Ramos (cell line): ENCODE results near the gene MCM7.

Source experiments
- in situ Hi-C: fragments of 300-500 bp; cut with MboI; formaldehyde crosslinking; loops from one replicate; pipeline ENCODE4 v1.14.3; 2022; ENCODE audit warnings: low sequenced_read_pairs; ENCODE audit not compliant: unreplicated experiment

The MCM7 gene

DNA sequence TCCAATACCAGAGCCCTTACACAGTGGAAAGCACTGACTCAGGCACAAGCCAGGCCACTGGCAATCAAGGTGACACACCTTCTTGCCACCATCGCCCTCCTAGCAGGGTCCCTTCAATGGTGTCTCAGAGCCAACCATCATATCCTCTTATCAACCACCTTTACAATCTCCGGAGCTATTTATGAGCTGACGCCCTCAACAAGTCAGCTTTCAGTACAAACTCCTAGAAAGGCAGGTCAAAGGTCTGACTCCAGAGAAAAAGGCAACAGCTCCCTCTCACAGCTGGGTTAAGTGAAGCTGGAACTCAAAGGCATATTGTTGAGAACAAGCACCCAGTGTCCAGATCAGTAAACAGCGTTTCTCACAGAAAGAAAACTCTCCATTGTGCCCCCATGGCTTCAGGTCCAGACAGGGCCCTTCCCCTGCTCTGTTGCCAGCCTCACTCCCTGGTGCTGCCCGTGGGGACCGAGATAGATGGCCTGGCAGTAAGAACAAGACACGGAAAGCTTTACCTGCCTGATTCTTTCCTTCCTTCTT, 22.1 kb downstream of the MCM7 start:
- in situ Hi-C loops = no loop called here

DNA sequence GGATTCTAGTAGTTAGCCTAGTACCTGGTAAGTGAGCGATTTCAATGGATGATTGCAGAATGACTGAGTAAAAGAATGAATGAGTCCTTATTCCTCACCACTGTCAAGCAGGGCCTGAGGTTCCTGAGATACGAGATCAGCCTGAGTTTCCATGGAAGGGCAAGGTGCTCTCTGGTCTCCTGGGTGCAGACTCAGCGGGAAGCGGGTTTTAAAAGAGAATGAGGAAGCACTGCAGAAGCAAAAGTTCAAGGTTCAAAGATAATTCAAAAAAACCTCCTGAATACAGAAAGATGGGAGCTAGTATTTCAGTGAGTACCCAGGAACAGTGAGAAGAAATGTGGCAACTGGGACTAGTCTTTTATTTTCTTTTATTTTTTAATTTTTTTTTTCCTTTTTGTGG, 24.0 kb downstream of the MCM7 start:
- in situ Hi-C loops = no loop called here

DNA sequence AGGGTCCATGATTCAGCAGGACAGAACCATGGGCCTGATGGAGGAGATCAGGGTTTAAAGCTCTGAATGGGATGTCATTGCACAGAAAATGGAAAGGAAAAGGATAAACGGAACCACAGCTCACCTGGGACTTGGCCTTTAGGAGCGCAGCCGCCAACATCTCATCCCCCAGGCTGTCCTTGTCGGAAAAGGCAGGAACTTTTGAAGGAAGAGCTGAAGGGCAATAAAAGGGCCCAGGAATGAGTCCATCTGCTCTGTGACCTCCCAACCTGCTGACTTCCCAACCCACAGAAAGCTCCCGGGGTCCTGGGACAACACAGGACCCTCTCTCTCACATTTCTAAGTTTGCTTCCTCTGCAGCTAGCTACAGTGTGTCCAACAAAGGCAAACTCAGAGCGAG, 25.8 kb downstream of the MCM7 start:
- in situ Hi-C loops = no loop called here

DNA sequence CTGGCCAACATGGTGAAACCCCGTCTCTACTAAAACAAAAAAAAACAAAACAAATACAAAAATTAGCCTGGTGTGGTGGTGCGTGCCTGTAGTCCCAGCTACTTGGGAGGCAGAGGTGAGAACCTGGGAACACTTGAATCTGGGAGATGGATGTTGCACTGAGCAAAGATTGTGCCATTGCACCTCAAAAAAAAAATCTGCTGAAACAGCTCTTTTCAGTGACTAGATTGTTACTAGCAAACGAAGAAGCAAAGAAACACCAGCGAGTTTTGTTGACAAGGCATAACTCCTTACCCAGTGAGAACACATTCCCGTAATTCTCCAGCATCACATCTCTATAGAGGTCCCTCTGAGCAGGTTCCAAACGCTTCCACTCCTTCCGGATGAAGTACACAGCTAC, 26.4 kb downstream of the MCM7 start:
- in situ Hi-C loops = no loop called here

DNA sequence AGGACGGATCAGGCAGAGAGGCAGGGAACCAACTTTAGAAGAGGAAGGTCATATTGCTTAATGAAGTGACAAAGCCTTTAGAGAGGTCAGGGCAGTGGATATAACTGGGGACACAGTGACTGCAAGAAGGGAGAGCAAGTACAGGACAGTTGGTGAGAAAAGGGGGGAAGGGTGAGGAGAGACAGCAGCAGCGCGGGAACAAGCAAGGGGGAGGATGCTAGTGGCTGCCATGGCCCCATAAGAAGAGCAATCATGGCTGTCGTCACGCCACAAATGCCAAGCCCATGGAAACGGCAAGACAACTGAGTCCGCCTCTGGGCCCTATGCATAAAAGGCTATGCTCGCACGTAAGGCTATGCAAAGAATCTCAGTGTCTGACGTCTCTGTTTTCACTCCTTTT, 28.7 kb downstream of the MCM7 start:
- in situ Hi-C loops = no loop called here

DNA sequence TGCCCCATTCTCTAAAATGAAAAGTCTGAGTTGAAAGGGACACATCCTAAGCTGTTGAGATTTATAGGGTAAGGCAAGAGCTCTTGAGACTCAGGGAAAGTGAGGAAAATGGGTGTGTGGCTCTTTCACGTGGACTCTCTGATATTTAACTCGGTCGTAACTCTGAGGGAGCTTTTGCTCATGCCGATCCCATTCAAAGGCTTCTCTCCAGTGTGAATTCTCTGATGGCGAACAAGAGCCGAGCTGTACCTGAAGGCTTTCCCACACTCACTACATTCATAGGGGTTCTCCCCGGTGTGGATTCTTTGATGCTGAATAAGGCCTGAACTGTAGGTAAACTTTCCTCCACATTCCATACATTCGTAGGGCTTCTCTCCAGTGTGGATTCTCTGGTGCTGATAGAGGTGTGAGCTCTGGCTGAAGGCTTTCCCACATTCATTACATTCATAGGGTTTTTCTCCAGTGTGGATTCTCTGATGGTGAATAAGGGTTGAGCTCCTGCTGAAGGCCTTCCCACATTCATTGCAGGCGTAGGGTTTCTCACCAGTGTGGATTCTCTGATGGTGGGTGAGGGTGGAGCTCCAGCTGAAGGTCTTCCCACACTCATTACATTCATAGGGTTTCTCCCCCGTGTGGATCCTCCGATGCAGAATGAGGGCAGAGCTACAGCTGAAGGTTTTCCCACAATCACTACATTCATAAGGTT, 30.0 kb downstream of the MCM7 start:
- in situ Hi-C loops = no loop called here

DNA sequence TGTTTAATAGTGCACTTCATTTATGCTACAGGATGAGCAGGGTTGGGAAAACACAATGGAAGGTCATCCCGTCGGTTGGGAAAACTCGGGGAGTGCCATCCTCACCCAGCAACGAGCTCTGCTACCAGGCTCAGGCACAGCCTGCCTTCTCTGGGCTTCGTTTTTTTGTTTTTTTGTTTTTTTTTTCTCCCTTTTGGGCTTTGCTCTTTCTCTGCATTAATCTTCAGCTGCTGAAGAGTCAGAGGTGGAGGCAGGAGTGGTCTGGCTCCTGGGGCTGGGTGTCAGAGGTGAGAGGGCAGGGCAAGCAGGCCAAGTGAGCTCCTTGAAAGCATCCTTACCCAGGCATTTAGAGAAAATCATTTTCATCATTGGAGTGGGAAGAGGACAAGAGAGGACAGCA, 31.2 kb downstream of the MCM7 start:
- in situ Hi-C loops = no loop called here

DNA sequence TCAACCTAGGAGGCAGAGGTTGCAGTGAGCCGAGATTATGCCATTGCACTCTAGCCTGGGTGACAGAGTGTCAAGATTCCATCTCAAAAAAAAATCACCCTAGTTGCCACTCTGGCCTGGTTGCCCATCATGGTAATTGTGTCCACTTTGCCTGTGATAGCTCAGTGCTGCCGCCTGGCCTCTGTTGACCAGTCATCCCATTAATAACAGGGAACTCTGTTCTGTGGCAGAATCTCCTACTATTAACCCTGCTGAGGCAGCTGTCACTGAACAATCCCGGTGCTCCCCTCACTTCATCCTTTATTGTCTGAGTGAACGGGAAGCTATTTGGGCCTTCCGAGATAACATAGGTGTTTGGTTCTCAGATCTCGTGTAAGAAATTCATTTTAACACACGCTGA, 34.2 kb downstream of the MCM7 start:
- in situ Hi-C loops = no loop called here

DNA sequence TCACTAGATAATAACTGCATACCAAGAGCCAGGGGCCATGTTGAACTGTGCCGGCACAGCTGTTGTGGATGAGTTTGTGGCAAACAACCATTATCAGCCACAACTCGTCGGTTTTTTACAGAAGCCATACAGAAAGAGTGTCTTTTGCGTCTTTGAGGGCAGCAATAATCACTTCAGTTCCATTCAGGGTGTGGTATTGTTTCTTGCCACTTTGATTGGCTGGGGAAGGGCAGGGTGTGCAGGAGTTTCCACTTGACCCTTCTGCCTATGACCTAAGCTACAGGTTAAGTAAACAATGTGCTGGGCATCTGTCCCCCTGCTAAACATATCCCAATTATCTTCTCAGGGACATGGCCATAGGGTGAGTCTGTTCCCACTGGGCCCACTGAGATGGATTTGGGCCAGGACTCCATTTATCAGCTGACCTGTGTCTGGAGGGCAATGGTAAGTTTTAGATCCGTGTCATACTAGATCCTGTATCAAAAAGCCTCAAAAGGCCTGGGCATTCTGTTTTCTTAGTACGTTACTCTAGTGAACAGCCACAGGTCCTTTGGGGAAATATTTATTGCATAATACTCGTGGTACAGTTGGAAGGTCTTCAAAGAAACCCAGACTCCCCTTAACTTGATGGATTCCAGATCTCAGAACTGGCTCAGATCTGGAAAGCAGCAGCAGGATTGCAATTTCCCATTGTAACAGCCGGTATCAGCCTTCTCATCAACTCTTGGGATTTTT, 35.6 kb downstream of the MCM7 start:
- in situ Hi-C loops = no loop called here

DNA sequence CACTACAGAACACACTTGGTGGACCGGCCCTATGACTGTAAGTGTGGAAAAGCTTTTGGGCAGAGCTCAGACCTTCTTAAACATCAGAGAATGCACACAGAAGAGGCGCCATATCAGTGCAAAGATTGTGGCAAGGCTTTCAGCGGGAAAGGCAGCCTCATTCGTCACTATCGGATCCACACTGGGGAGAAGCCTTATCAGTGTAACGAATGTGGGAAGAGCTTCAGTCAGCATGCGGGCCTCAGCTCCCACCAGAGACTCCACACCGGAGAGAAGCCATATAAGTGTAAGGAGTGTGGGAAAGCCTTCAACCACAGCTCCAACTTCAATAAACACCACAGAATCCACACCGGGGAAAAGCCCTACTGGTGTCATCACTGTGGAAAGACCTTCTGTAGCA, 37.0 kb downstream of the MCM7 start:
- in situ Hi-C loops = no loop called here

DNA sequence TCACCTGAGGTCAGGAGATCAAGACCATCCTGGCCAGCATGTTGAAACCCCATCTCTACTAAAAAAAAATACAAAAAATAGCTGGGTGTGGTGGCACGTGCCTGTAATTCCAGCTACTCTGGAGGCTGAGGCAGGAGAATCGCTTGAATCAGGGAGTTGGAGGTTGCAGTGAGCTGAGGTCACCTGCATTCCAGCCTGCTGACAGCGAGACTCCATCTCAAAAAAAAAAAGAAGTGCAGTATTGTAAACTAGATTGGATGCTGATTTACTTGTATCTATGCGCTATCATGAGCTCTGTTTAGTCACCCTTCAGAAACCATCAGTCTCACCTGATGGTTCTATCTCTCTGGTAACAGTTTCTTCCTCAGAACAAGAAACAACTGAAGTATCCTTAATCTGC, 37.8 kb downstream of the MCM7 start:
- in situ Hi-C loops = no loop called here

DNA sequence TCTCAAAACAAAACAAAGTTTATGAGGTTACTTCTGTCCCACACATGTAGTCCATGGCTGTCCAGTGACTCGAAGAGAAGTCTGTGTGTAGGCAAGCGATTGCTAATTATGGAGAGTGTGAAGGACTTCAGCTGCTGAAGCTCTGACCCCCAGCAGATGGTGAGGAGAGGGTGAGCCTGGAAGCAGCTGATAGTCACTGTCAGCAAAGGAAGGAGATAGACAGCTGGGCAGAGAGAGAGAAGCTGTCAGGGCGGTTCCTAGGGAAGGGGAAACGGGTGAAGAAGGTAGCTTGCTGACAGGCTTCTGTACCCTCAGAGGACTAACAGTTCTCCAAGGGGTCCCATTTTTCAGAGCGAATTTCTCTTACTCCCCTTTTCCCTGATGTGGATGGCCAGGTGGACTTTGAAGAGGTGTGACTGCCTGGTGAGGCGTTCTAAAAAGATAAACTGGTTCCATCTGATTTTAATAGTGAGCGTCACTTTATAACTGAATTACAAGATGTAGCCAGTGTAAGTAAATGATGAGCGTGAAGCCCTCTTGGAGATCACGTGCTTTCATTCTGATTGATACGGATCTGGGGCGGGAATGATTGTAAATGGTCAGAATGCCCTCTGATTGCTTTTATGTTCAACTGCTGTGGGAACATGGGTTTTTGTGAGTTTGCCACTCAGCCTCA, 39.5 kb downstream of the MCM7 start:
- in situ Hi-C loops = no loop called here

DNA sequence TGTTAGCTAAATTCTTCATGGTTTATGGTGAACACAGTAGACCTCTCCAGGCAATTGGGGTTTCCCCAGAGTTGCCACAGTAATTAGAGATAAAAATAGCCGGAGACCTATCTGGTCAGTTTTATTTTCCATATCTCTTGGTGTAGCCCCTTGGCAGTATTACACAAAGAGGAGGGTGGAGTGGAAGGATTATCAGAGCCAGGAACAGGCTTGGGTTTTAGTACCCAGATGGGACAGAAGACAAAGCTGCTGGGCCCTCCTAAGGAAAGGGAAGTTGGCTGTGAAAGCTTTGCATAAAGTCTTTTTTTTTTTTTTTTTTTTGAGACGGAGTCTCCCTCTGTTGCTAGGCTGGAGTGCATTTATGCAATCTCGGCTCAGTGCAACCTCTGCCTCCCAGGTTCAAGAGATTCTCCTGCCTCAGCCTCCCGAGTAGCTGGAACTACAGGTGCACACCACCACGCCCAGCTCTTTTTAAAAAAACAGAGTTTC, 41.9 kb downstream of the MCM7 start:
- in situ Hi-C loops = loop anchor here (10.0 kb wide), 1 partner anchor 144 kb away; the partner anchor contains the start of gene TRIM4

DNA sequence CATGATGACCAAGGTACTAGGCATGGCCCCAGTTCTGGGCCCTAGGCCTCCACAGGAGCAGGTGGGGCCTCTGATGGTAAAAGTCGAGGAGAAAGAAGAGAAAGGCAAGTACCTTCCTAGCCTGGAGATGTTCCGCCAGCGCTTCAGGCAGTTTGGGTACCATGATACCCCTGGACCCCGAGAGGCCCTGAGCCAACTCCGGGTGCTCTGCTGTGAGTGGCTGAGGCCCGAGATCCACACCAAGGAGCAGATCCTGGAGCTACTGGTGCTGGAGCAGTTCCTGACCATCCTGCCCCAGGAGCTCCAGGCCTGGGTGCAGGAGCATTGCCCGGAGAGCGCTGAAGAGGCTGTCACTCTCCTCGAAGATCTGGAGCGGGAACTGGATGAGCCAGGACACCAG, 44.2 kb downstream of the MCM7 start:
- in situ Hi-C loops = loop anchor here (10.0 kb wide), 1 partner anchor 142 kb away; the partner anchor contains the start of gene TRIM4

DNA sequence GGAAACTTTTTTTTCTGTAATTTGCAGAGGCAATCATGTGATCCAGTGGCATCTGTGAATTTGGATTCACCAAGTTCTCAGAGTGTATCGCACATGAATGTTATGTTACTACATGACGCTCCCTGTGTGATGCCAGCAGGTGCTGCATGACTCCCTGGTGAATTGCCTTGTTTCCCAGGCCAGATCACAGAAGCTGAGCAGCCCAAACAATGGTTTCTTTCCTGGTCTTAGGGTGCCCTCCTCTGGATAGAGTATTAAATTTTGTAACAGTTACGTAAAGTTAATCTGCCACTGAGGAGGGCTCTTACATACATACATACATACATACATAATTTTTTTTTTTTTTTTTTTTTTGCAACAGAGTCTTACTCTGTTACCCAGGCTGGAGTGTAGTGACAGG, 48.0 kb downstream of the MCM7 start:
- in situ Hi-C loops = loop anchor here (10.0 kb wide), 1 partner anchor 138 kb away; the partner anchor contains the start of gene TRIM4

DNA sequence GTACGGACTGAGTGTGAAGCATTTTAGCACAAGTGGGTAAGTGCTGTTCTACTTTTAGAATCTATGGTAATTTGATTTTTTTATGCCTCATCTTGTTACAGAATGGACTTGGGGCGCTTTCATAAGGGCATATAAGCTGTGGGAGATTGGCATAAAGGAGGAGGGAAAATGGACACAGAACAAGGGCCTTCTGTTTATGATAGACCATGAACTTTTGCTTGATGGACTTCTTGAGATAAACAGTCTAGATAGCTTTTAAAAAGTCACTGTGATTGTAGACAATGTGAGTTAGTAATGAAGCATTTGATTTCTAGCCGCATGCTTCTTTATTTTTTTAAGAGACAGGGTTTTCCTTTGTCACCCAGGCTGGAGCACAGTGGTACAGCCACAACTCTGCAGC, 49.6 kb downstream of the MCM7 start:
- in situ Hi-C loops = loop anchor here (10.0 kb wide), 1 partner anchor 137 kb away; the partner anchor contains the start of gene TRIM4

DNA sequence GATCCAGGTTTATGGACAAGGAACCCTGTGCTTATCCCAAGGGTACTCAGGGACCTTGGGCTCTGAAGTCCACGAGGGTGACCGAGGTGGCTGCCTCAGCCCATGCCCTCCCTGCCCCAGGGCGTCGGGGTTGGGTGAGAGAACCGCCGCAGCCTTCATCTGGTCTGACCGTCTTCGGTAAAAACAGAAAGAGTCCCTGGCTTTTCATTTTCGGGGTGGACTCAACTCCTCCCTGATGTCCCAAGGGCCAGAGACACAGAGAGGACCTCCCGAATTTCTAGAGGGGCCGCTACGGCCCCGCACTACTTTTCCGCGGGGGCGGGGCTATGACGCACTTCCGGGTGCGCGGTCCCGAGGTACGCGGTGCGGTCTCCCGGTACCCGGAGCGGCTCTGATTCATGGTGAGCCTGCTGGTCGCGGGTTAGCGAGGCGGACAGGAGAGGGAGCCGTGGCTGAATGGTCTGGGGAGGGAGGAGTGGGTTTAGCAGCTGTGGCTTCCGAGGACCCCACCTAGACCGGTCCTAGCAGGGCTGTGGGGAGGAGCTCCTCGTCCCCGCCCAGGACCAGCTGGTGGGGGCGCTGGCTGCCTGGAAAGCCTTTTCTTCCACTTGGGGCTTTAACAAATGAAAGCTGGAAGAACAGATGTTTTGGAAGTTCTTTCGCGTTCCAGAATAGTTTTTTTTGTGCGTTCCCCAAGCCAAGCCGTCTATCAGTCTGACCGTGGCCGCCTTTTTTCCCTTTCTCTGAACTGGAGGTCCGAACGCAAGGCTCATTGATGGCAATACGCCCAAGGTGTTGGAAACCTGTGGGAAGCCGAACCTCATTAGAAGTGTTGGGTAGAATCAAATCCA, 51.5 kb downstream of the MCM7 start, which contains the start of gene ZSCAN21:
Gene ZSCAN21, plus strand, starts transcription at position 334 of the 851 bp plus-strand sequence. CDS start 7,233 bp downstream, outside the sequence.
- in situ Hi-C loops = loop anchor here (5.0 to 10.0 kb wide), 2 partner anchors 62 to 135 kb away; partner anchors contain the start of gene TRIM4

DNA sequence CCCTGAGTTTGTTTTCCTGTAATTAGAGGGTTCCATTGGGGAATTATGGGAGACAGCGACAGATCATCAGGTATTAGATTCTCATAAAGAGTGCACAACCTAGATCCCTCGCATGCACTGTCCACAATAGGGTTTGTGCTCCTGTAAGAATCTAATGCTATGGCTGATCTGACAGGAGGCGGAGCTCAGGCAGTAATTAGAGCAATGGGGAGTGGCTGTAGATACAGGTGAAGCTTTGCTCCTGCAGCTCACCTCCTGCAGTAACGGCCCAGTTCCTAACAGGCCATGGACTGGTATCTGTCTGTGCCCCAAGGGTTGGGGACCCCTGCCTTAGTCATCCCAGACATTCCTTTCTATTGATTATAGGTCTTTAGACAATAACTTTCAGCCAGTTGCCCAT, 52.5 kb downstream of the MCM7 start:
- in situ Hi-C loops = loop anchor here (5.0 kb wide), 1 partner anchor 61 kb away; no protein-coding TSS in a partner anchor

DNA sequence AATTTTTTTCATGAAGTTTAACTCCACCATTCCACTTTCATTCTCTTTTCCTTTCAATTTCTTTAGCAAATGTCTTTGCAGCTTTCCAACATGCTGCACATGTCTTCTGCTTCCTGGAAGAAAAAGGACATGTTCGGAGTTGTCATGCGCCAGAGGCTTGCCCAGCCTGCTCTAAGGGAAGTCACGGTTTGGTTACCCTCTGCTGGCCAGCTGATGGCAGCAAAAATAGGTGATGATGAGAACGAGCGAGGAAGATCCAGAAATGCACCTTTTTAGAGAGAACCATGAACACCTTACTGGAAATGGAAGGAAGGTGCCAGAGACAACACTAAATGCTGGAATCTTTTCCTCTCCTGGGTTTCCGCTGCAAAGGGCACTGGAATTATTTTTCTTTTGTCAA, 56.5 kb downstream of the MCM7 start:
- in situ Hi-C loops = loop anchor here (5.0 kb wide), 1 partner anchor 57 kb away; no protein-coding TSS in a partner anchor
